ENCODE measurements around the gene GLOD4. TPM values are rescaled to one million over a fixed set of nuclear protein-coding genes. Genes with fewer than 3 reads are reported as not detected.

The GLOD4 gene
- polyA plus RNA-seq, 1 donor from 2014 or later, result 235 TPM

GRCh38 chr17:773467-774312, 8.4 kb downstream of the GLOD4 start:
- Histone ChIP-seq H3K9me3 (ENCODE audit: low read length) (no peaks in the 10 kb centered on the region), H3K9me2 (ENCODE audit: insufficient read depth, low read length) (no peaks in the 10 kb centered on the region), H3K27ac (ENCODE audit: low read length) (no peak overlapping the region), H4K20me1 (ENCODE audit: insufficient read depth) (no peaks in the 10 kb centered on the region), H3F3A (ENCODE audit: insufficient read depth, low read length, poor library complexity, severe bottlenecking) (no peaks in the 10 kb centered on the region), H3K27me3 (ENCODE audit: insufficient read depth, low read depth, low read length) (no peaks in the 10 kb centered on the region), H3K36me3 (ENCODE audit: insufficient read depth, low read length) (peaks cover 13% of the 10 kb centered on the region), H3K79me2 (replicated peaks; ENCODE audit: insufficient read depth, low read length) (no peaks in the 10 kb centered on the region), H2AFZ (ENCODE audit: low read depth, low read length) (no peak overlapping the region), H3K4me2 (ENCODE audit: low read length) (no peak overlapping the region), H3K9ac (ENCODE audit: low read length) (no peak overlapping the region), H3K4me3 (ENCODE audit: low read length) (no peak overlapping the region)
- TF ChIP-seq EP300 (conservative IDR thresholded peaks at IDR 0.05; ENCODE audit: poor library complexity, severe bottlenecking) (no peak), REST (IDR thresholded peaks at IDR 0.05; ENCODE audit: borderline replicate concordance) (no peak), POLR2AphosphoS5 (IDR thresholded peaks at IDR 0.05) (no peak), TAF1 (IDR thresholded peaks at IDR 0.05; ENCODE audit: low read depth) (no peak), RAD21 (conservative IDR thresholded peaks at IDR 0.05) (no peak), MXI1 (conservative IDR thresholded peaks at IDR 0.05; ENCODE audit: poor library complexity, severe bottlenecking) (no peak), SMC3 (conservative IDR thresholded peaks at IDR 0.05; ENCODE audit: poor library complexity) (no peak), CTCF (IDR thresholded peaks at IDR 0.05; ENCODE audit: poor library complexity, severe bottlenecking) (no peak), EZH2 (IDR thresholded peaks at IDR 0.05; ENCODE audit: borderline replicate concordance, insufficient read depth, low read length, poor library complexity, severe bottlenecking) (no peak)

GRCh38 chr17:773016-773415, 9.1 kb downstream of the GLOD4 start:
- Histone ChIP-seq H3K9me2 (ENCODE audit: insufficient read depth, low read length) (no peaks in the 10 kb centered on the region), H3K79me2 (replicated peaks; ENCODE audit: insufficient read depth, low read length) (no peaks in the 10 kb centered on the region), H2AFZ (ENCODE audit: low read depth, low read length) (no peak overlapping the region), H3K36me3 (ENCODE audit: insufficient read depth, low read length) (peaks cover 13% of the 10 kb centered on the region), H3K27ac (ENCODE audit: low read length) (no peak overlapping the region), H3K4me2 (ENCODE audit: low read length) (no peak overlapping the region), H3K9ac (ENCODE audit: low read length) (no peak overlapping the region), H4K20me1 (ENCODE audit: insufficient read depth) (no peaks in the 10 kb centered on the region), H3K4me3 (ENCODE audit: low read length) (no peak overlapping the region), H3K9me3 (ENCODE audit: low read length) (no peaks in the 10 kb centered on the region), H3F3A (ENCODE audit: insufficient read depth, low read length, poor library complexity, severe bottlenecking) (no peaks in the 10 kb centered on the region), H3K27me3 (ENCODE audit: insufficient read depth, low read depth, low read length) (no peaks in the 10 kb centered on the region)
- TF ChIP-seq POLR2AphosphoS5 (IDR thresholded peaks at IDR 0.05) (no peak), EP300 (conservative IDR thresholded peaks at IDR 0.05; ENCODE audit: poor library complexity, severe bottlenecking) (no peak)
